Measurements from ENCODE around the gene MAF.

GRCh38 chr16:79605999-79606398 is 5.5 kb upstream of the MAF start:
- TF ChIP-seq CTCF (IDR thresholded peaks at IDR 0.05) (no peak), POLR2A (IDR thresholded peaks at IDR 0.05) (no peak)
